Keratinocyte (primary cell): Measurements from ENCODE around the gene TMEM106B.

Experiments used
- CTCF ChIP-seq, 3 experiments: IDR thresholded peaks in 1 of 3; conservative IDR thresholded peaks in 1 of 3; optimal IDR thresholded peaks in 1 of 3; 2 replicates in 2 of 3; 3 replicates in 1 of 3; pipeline versions ENCODE3 to v1.5.1; 2011; ENCODE audit warnings: low read length in 3 of 3, mild to moderate bottlenecking in 3 of 3, moderate library complexity in 2 of 3, control low read depth in 1 of 3, inconsistent platforms in 1 of 3; ENCODE audit not compliant: insufficient read depth in 2 of 3; ENCODE audit errors: extremely low read depth in 1 of 3
- EZH2 ChIP-seq: IDR thresholded peaks from one replicate; pipeline ENCODE4 v1.6.1; 2012; ENCODE audit warnings: inconsistent platforms, mild to moderate bottlenecking, low read length, moderate library complexity

GRCh38 chr7:12256090-12256489, 45.0 kb downstream of the TMEM106B start:
- no peak for TF ChIP-seq CTCF (optimal IDR thresholded peaks at IDR 0.05 in 1 of 3, IDR thresholded peaks at IDR 0.05 in 1 of 3, conservative IDR thresholded peaks at IDR 0.05 in 1 of 3; ENCODE audit: extremely low read depth in 1 of 3, insufficient read depth in 2 of 3, low read length in 3 of 3)
- TF ChIP-seq EZH2 = no peak
